Measurements from ENCODE around the gene KCTD2. TPM values are rescaled to one million over a fixed set of nuclear protein-coding genes. Genes with fewer than 3 reads are reported as not detected.
A peak's percentile ranks its signal among the peaks of the same experiment; 100 is the strongest.

KCTD2 gene
- total and polyA plus RNA-seq, 9 of the 15 experiments (the other 6 are each of a cell fraction or from before 2014, with no cell fraction given), result 1.7 to 32.9 (median 15.8) TPM

DNA sequence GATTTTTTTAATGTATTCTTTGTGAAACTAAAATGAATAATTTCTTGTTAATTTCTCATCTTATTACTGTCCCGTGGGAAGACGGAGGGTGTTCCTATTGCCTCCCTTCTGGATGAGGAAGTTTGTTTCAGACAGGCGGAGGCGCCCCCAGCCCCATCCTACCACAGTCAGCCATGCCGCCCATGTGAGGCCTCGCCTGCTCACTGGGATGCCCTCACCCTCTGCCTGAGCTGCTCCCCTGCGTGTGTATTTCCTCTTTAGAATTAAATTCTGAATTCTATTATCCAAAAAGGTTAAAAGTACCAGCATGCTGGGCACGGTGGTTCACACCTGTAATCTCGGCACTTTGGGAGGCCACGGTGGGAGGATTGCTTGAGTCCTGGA is 14.0 kb downstream of the KCTD2 start (continued):
- TF ChIP-seq, protein P1, sequence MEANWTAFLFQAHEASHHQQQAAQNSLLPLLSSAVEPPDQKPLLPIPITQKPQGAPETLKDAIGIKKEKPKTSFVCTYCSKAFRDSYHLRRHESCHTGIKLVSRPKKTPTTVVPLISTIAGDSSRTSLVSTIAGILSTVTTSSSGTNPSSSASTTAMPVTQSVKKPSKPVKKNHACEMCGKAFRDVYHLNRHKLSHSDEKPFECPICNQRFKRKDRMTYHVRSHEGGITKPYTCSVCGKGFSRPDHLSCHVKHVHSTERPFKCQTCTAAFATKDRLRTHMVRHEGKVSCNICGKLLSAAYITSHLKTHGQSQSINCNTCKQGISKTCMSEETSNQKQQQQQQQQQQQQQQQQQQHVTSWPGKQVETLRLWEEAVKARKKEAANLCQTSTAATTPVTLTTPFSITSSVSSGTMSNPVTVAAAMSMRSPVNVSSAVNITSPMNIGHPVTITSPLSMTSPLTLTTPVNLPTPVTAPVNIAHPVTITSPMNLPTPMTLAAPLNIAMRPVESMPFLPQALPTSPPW (CRISPR knock-in tag; IDR thresholded peaks at IDR 0.05), result no peak
- no peak for TF ChIP-seq HDAC8 (tag; IDR thresholded peaks at IDR 0.05)
- TF ChIP-seq ZNF140 (CRISPR knock-in tag; IDR thresholded peaks at IDR 0.05), result no peak

DNA sequence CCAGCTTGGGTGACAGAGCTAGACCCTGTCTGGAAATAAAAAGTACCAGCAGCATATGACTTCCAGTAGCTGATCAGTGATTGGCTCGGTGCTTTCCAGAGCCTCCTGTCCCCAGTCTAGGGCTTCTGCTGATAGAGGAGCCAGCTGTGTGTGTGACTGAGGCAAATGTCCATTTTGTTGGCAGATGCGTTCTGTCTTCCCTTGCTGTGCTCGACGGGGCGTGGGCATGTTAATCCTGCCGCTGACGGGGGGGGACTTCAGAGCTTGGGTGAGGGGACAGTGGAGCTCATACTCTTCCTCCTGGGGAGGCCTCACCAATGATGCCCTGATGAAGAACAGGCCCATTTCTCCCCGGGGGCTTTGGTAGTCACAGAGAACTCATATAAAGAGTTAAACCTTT is 14.6 kb downstream of the KCTD2 start:
- in situ Hi-C loops (cut with MboI), result loop anchor here (5.0 kb wide), 1 partner anchor 51 kb away; no protein-coding TSS in a partner anchor
- no peak for ATAC-seq
- no peaks in the 10 kb centered on the region for H3K9me3 ChIP-seq (replicated peaks; ENCODE audit: control insufficient read depth, insufficient read depth, low read depth, low read length)
- H3K9me1 ChIP-seq (ENCODE audit: control insufficient read depth, insufficient read depth, low read length), result no peaks in the 10 kb centered on the region
- no peak for FAIRE-seq
- CTCF ChIA-PET (ENCODE audit: low intra/inter-chr PET ratio), result interaction anchor here (0.7 kb wide), 1 partner anchor 35 kb away, joined by 3 read pairs; no protein-coding TSS in a partner anchor
- peak in 1 of 4 experiments; percentile 10 for DNase-seq (ENCODE audit: extremely low read depth in 1 of 4, low spot score in 3 of 4)
- POLR2A ChIA-PET, result interaction anchor here (0.7 to 2.4 kb wide), 5 partner anchors 10 to 52 kb away, joined by 3 to 8 read pairs (median 3); no protein-coding TSS in a partner anchor
- H3K9ac ChIP-seq (ENCODE audit: insufficient read depth in 1 of 2, low read depth in 2 of 2, low read length in 2 of 2), result no peak overlapping the region
- peaks cover 0 to 3% of the 10 kb centered on the region in 2 experiments; a peak in 2 of 5 replicates for H3K4me1 ChIP-seq (replicated peaks in 1 of 2; ENCODE audit: control insufficient read depth in 2 of 2, insufficient read depth in 2 of 2, low read length in 2 of 2)
- H3K4me2 ChIP-seq (ENCODE audit: insufficient read depth, low read length), result no peak overlapping the region
- H3K4me3 ChIP-seq, result no peak overlapping the region
- BruUV-seq (replicated peaks), result no TSS peak
- no peak overlapping the region for H2AFZ ChIP-seq (ENCODE audit: low read depth, low read length)
- H3K27me3 ChIP-seq (ENCODE audit: control insufficient read depth in 2 of 2, insufficient read depth in 2 of 2, low read length in 2 of 2), result no peaks in the 10 kb centered on the region
- no peak overlapping the region for H3K27ac ChIP-seq (ENCODE audit: extremely low read depth, low read depth, low read length)
- H4K20me1 ChIP-seq (replicated peaks; ENCODE audit: control insufficient read depth, insufficient read depth, low read length), result 0 out of 2 replicates have a peak, but pooled peaks cover 3% of the 10 kb centered on the region
- 89% methylated on average over 8 of the region's 8 CpGs for WGBS (ENCODE audit: insufficient coverage, low coverage, missing lambda C conversion rate)
- no peaks in the 10 kb centered on the region for H3K79me2 ChIP-seq (ENCODE audit: control insufficient read depth, insufficient read depth, low read length)
- intact Hi-C loops (cut with micrococcal nuclease), result loop anchor here (2.0 kb wide), 1 partner anchor 69 kb away; the partner anchor contains the start of gene NT5C
- H3K36me3 ChIP-seq (ENCODE audit: control insufficient read depth, insufficient read depth, low read length), result peaks cover 72% of the 10 kb centered on the region
- TF ChIP-seq SMARCA5 (IDR thresholded peaks at IDR 0.05) (no peak), TEAD2 (tag; IDR thresholded peaks at IDR 0.05) (no peak), MED1 (CRISPR knock-in tag; IDR thresholded peaks at IDR 0.05; ENCODE audit: borderline replicate concordance) (no peak), PTRF (tag; IDR thresholded peaks at IDR 0.05) (no peak), ZNF23 (CRISPR knock-in tag; IDR thresholded peaks at IDR 0.05) (no peak), ZNF311 (CRISPR knock-in tag; IDR thresholded peaks at IDR 0.05) (no peak), JUNB (CRISPR knock-in tag; conservative IDR thresholded peaks at IDR 0.05) (no peak), COPS2 (conservative IDR thresholded peaks at IDR 0.05) (no peak), GABPB1 (CRISPR knock-in tag; IDR thresholded peaks at IDR 0.05) (no peak), MYC (IDR thresholded peaks at IDR 0.05; ENCODE audit: low read depth, low read length) (no peak), MYC (CRISPR knock-in tag; IDR thresholded peaks at IDR 0.05; ENCODE audit: borderline replicate concordance, low read depth) (no peak), HDGF (IDR thresholded peaks at IDR 0.05) (no peak), DIDO1 (tag; IDR thresholded peaks at IDR 0.05; ENCODE audit: low read depth) (no peak), ZC3H4 (CRISPR knock-in tag; IDR thresholded peaks at IDR 0.05; ENCODE audit: borderline replicate concordance) (no peak), CXXC5 (CRISPR knock-in tag; IDR thresholded peaks at IDR 0.05) (no peak), MTA1 (IDR thresholded peaks at IDR 0.05; ENCODE audit: borderline replicate concordance) (no peak), ELF1 (tag; IDR thresholded peaks at IDR 0.05) (no peak)
- TF ChIP-seq, protein P2, sequence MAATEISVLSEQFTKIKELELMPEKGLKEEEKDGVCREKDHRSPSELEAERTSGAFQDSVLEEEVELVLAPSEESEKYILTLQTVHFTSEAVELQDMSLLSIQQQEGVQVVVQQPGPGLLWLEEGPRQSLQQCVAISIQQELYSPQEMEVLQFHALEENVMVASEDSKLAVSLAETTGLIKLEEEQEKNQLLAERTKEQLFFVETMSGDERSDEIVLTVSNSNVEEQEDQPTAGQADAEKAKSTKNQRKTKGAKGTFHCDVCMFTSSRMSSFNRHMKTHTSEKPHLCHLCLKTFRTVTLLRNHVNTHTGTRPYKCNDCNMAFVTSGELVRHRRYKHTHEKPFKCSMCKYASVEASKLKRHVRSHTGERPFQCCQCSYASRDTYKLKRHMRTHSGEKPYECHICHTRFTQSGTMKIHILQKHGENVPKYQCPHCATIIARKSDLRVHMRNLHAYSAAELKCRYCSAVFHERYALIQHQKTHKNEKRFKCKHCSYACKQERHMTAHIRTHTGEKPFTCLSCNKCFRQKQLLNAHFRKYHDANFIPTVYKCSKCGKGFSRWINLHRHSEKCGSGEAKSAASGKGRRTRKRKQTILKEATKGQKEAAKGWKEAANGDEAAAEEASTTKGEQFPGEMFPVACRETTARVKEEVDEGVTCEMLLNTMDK (IDR thresholded peaks at IDR 0.05; ENCODE audit: borderline replicate concordance, insufficient read depth, low read depth, low read length, poor library complexity, severe bottlenecking), result no peak
